T-helper 1 cell treated with Interleukin-12 subunit alpha and Interleukin-12 subunit beta and Interleukin-4 antibody, amounts not matched to agents 30 μg/mL and 1 μg/mL, for 36 hours (primary cell): ENCODE measurements around the gene TNRC6C.
"Not testable (repeated sequence)": the region's sequence is repeated elsewhere in the genome, so short reads cannot be mapped to it uniquely, and the experiment has no call there.

Experiments
- H3K27ac Mint-ChIP-seq: one replicate; pipeline ENCODE4 v1.8.0; 2021; ENCODE audit warnings: mild to moderate bottlenecking, mixed read lengths
- H3K27me3 Mint-ChIP-seq: one replicate; pipeline ENCODE4 v1.8.0; 2021; ENCODE audit warnings: low read depth, mixed read lengths
- H3K36me3 Mint-ChIP-seq: one replicate; pipeline ENCODE4 v1.8.0; 2021; ENCODE audit warnings: low read depth, mixed read lengths
- H3K4me1 Mint-ChIP-seq: one replicate; pipeline ENCODE4 v1.8.0; 2021; ENCODE audit warnings: low read depth, mixed read lengths
- H3K4me3 Mint-ChIP-seq: one replicate; pipeline ENCODE4 v1.8.0; 2021; ENCODE audit warnings: mild to moderate bottlenecking, moderate library complexity, mixed read lengths
- H3K9me3 Mint-ChIP-seq: one replicate; pipeline ENCODE4 v1.8.0; 2021; ENCODE audit warnings: mixed read lengths

The TNRC6C gene

DNA sequence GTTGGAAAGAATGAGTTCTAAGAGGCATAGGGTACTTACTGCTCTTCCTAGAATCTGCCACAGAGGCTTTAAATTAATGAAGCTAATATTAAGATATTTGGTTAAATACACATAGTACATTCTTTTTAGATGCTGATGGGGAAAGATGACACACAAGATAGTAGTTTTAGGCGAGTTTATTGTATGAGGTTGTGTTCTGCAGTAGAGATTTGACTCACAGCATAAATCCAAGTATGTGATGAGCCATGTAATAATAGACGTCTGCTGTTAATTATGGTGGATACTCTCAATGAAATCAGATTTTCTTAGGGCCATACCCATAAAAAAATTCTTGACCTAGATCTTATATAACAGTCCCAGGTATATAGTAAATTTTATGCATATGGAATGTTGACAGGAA, 8.0 kb downstream of the TNRC6C start:
- Mint-ChIP-seq H3K27ac (no peak overlapping the region), H3K9me3 (no peaks in the 10 kb centered on the region), H3K36me3 (peaks cover 8% of the 10 kb centered on the region), H3K27me3 (peaks cover 15% of the 10 kb centered on the region), H3K4me3 (no peak overlapping the region), H3K4me1 (peaks cover 22% of the 10 kb centered on the region)

DNA sequence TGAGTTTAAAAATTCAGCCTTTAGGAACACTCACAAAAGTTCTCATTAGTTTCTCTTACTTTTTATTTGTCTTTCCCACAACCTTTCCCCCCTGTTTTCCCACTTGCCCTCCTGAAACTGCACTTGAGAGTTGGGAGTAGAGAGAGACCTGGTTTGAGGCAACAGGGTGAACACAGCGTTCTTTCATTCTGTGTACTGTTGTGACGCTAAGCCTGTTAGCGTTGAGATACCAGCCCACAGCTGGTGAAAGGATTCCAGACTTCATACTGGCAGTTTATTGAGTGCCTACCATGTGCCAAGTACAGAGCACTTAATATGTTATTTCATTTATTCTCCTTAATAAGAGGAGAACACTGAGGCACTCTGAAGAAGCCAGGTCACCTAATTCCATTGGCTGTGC, 10.3 kb downstream of the TNRC6C start:
- Mint-ChIP-seq H3K9me3 (no peaks in the 10 kb centered on the region), H3K36me3 (peaks cover 2% of the 10 kb centered on the region), H3K4me3 (no peak overlapping the region), H3K27ac (no peak overlapping the region), H3K4me1 (peaks cover 9% of the 10 kb centered on the region), H3K27me3 (peaks cover 7% of the 10 kb centered on the region)

DNA sequence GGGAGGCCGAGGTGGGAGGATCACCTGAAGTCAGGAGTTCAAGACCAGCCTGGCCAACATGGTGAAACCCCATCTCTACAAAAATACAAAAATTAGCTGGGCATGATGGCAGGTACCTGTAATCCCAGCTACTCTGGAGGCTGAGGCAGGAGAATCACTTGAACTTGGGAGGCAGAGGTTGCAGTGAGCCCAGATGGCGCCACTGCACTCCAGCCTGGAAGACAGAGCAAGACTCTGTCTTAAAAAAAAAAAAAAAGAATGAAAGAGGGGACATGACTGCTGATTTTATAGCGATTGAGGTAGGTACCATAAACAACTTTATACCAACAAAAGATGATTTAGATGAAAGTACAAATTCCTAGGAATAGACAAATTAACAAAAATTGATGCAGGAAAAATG, 13.8 kb downstream of the TNRC6C start:
- H3K36me3 Mint-ChIP-seq, H3K27ac Mint-ChIP-seq, H3K9me3 Mint-ChIP-seq, H3K4me3 Mint-ChIP-seq, H3K27me3 Mint-ChIP-seq, H3K4me1 Mint-ChIP-seq: not testable (repeated sequence)

- H3K4me1 Mint-ChIP-seq: no peaks in the 10 kb centered on the region
- no peak overlapping the region for H3K4me3 Mint-ChIP-seq
- H3K9me3 Mint-ChIP-seq: no peaks in the 10 kb centered on the region
- H3K27me3 Mint-ChIP-seq: no peaks in the 10 kb centered on the region
- no peaks in the 10 kb centered on the region for H3K36me3 Mint-ChIP-seq
- no peak overlapping the region for H3K27ac Mint-ChIP-seq
Measured at GRCh38 chr17:77973953-77974352, 15.4 kb downstream of the TNRC6C start.

- Mint-ChIP-seq H3K4me1 (no peaks in the 10 kb centered on the region), H3K27me3 (no peaks in the 10 kb centered on the region), H3K36me3 (no peaks in the 10 kb centered on the region), H3K27ac (no peak overlapping the region), H3K4me3 (no peak overlapping the region), H3K9me3 (no peaks in the 10 kb centered on the region)
Measured at GRCh38 chr17:77974396-77974795, 15.9 kb downstream of the TNRC6C start.

DNA sequence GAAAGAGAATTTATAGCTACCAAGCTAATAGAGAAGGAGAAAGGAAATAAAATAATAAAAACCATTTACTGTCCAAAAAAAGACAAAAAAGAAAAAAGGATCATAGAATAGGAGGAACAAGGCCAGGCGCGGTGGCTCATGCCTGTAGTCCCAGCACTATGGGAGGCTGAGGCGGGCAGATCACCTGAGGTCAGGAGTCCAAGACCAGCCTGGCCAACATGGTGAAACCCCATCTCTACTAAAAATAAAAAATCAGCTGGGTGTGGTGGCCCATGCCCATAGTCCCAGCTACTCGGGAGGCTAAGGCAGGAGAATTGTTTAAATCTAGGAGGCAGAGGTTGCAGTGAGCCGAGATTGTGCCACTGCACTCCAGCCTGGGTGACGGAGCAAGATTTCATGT, 23.9 kb downstream of the TNRC6C start:
- not testable (repeated sequence) for H3K4me3 Mint-ChIP-seq

GRCh38 chr17:77990301-77990700, 31.8 kb downstream of the TNRC6C start:
- H3K4me3 Mint-ChIP-seq: no peak overlapping the region
- H3K9me3 Mint-ChIP-seq: no peaks in the 10 kb centered on the region
- H3K4me1 Mint-ChIP-seq: peaks cover 8% of the 10 kb centered on the region
- H3K36me3 Mint-ChIP-seq: peaks cover 3% of the 10 kb centered on the region
- no peaks in the 10 kb centered on the region for H3K27me3 Mint-ChIP-seq
- H3K27ac Mint-ChIP-seq: no peak overlapping the region

More for the DNA sequence above, 23.9 kb downstream of the TNRC6C start:
- not testable (repeated sequence) for H3K4me1 Mint-ChIP-seq, H3K36me3 Mint-ChIP-seq, H3K27ac Mint-ChIP-seq, H3K9me3 Mint-ChIP-seq, H3K27me3 Mint-ChIP-seq

DNA sequence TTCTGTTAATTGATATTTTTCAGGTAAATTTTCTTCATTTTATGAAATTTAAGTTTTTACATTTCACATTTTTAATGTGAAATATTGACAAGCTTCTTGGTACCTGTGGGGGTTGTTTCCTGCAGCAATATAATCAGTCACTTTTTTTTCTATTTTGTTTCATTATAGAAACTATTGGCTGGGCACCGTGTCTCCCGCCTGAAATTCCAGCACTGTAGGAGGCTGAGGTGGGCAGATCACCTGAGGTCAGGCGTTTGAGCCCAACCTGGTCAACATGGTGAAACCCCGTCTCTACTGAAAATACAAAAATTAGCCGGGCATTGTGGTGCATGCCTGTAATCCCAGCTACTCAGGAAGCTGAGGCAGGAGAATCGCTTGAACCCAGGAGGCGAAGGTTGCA, 35.2 kb downstream of the TNRC6C start:
- not testable (repeated sequence) for H3K27ac Mint-ChIP-seq, H3K27me3 Mint-ChIP-seq, H3K36me3 Mint-ChIP-seq, H3K9me3 Mint-ChIP-seq, H3K4me1 Mint-ChIP-seq, H3K4me3 Mint-ChIP-seq

DNA sequence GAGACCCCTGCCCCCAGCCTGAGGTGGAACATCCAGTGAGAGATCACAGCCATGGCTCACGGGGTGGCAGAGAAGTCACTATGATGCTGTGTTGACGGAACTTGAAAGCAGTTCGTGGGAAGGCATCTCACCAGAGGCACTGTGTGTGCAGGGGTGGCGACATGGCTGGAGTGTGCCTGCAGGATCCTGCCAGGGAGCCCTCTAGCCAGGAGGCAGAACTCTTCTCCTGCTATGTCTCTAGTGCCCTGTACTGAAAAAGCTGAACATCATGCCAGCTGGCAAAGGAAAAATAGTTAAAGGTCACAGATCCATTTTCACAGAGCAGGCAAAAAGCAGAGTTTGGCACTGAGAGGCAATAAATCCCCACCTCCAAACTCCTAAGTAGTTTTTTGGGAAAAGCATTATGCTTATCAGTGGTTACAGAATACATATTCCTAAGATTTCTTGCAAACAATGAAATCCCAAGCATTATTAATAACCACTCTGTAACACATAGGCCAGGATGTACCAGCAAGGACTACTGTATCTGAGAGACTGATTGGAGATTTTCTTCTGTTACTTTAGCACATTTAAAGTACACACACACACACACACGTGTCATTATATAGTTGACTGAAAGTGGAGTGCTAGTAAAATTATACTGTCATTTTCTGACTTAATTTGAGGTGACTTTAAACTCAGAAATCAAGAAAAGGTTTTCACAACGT, 36.8 kb downstream of the TNRC6C start:
- Mint-ChIP-seq H3K27me3 (no peaks in the 10 kb centered on the region), H3K27ac (no peak overlapping the region), H3K36me3 (peaks cover 3% of the 10 kb centered on the region), H3K4me3 (no peak overlapping the region), H3K4me1 (peaks cover 8% of the 10 kb centered on the region), H3K9me3 (no peaks in the 10 kb centered on the region)

DNA sequence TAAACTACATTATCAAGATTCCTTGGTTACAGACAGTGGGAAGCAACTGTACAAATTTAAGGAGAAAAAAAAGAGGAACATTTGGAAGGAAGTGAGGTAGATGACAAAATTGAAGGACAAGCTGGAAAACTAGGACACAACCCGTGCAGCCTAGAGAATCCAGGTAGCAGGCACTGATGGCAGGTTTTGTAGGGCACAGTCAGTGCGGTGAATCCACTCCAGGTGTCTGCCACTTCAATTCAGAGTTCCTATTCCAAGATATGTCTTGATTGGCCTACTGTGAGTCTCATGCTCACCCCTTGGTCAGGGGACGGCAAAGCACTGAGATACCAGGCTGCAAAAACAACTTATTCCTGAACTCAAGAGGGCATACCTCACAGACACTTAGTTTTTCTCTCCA, 37.8 kb downstream of the TNRC6C start:
- peaks cover 2% of the 10 kb centered on the region for H3K36me3 Mint-ChIP-seq
- H3K9me3 Mint-ChIP-seq: no peaks in the 10 kb centered on the region
- H3K27me3 Mint-ChIP-seq: no peaks in the 10 kb centered on the region
- H3K27ac Mint-ChIP-seq: no peak overlapping the region
- no peak overlapping the region for H3K4me3 Mint-ChIP-seq
- H3K4me1 Mint-ChIP-seq: peaks cover 6% of the 10 kb centered on the region

- H3K27ac Mint-ChIP-seq: no peak overlapping the region
- no peaks in the 10 kb centered on the region for H3K27me3 Mint-ChIP-seq
- no peak overlapping the region for H3K4me3 Mint-ChIP-seq
- no peaks in the 10 kb centered on the region for H3K9me3 Mint-ChIP-seq
- H3K4me1 Mint-ChIP-seq: peaks cover 6% of the 10 kb centered on the region
- H3K36me3 Mint-ChIP-seq: peaks cover 5% of the 10 kb centered on the region
Measured at GRCh38 chr17:77999413-78000173, 41.1 kb downstream of the TNRC6C start.

- H3K9me3 Mint-ChIP-seq: no peaks in the 10 kb centered on the region
- no peak overlapping the region for H3K27ac Mint-ChIP-seq
- H3K4me1 Mint-ChIP-seq: peaks cover under 1% of the 10 kb centered on the region
- no peak overlapping the region for H3K4me3 Mint-ChIP-seq
- no peaks in the 10 kb centered on the region for H3K27me3 Mint-ChIP-seq
- peaks cover 4% of the 10 kb centered on the region for H3K36me3 Mint-ChIP-seq
Measured at GRCh38 chr17:78000341-78000740, 41.8 kb downstream of the TNRC6C start.

DNA sequence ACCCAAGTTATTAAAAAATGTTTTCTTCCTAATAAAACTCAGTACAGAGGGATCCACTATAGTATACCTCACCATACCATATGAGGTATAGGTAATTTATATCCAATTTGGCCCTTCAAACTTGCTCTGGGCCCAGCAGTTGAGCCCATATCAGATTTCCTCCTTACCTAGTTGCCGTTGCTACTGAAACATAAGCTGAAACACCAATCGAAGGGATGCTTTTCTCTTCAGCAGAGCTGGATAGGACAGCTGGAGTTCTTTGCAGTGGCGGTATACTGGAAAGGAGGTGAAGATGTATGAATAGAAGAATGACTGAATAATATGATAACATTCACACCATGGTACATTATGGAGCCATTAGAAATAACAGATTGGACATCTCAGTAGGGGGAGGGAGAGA, 42.7 kb downstream of the TNRC6C start:
- Mint-ChIP-seq H3K4me1 (peaks cover 3% of the 10 kb centered on the region), H3K36me3 (peaks cover 6% of the 10 kb centered on the region), H3K4me3 (no peak overlapping the region), H3K27ac (no peak overlapping the region), H3K9me3 (no peaks in the 10 kb centered on the region), H3K27me3 (no peaks in the 10 kb centered on the region)

- peaks cover 3% of the 10 kb centered on the region for H3K4me1 Mint-ChIP-seq
- H3K27me3 Mint-ChIP-seq: no peaks in the 10 kb centered on the region
- no peaks in the 10 kb centered on the region for H3K9me3 Mint-ChIP-seq
- H3K27ac Mint-ChIP-seq: no peak overlapping the region
- H3K36me3 Mint-ChIP-seq: peaks cover 7% of the 10 kb centered on the region
- H3K4me3 Mint-ChIP-seq: no peak overlapping the region
Measured at GRCh38 chr17:78001612-78002011, 43.1 kb downstream of the TNRC6C start.

DNA sequence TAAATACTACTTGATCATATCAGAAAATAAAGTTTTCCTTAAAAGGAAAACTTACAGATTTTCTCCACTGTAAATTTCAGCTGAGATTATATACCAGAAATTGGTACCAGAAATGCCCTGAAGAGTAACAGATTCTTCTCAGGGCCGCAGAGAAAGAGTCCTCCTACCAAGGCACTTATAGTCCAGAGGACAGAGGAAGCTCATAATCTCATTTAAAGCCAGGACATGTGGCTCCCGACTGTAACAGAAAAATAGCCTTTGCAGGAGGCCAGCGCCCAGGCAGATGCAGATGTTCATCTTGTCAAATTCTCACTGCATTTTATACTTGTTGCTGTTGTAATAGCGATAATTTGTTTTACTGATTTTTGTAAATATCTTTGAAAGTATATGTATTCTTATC, 43.7 kb downstream of the TNRC6C start:
- Mint-ChIP-seq H3K9me3 (no peaks in the 10 kb centered on the region), H3K27ac (no peak overlapping the region), H3K36me3 (peaks cover 7% of the 10 kb centered on the region), H3K4me3 (no peak overlapping the region), H3K4me1 (peaks cover 3% of the 10 kb centered on the region), H3K27me3 (no peaks in the 10 kb centered on the region)
